ENCODE data around the gene ARSI.

DNA sequence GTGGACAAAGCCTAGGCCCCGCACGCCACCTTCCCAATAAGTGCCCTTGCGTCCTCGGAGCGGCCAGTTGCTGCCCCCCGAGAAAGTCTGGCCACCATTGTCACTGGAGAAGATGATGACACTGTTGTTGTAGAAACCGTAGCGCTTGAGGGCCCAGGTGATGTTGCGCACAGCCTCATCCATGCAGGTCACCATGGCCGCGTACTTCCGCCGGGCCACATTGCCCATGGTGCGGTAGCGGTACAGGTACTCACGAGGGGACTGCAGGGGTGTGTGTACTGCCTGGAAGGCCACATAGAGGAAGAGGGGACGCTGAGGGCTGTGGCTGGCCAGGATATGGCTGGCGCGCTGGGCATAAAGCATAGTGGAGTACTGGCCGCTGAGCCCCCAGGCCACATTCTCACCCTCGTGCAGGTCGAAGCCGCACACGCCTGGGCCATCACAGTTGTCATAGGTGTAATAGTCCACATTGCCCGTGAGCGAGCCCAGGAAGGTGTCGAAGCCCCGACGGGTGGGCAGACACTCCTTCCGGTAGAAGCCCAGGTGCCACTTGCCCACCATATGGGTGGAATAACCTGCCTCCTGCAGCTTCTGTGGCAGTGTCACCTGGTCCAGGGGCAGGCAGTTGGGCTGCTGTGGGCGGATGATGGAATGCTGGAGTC lies 4.6 kb downstream of the ARSI start:
- TF ChIP-seq TAF1 (IDR thresholded peaks at IDR 0.05; ENCODE audit: borderline replicate concordance, low read depth, low read length) = no peak
- no peak for TF ChIP-seq POLR2A (IDR thresholded peaks at IDR 0.05; ENCODE audit: low read depth, low read length)
- no peak for TF ChIP-seq POLR2AphosphoS5 (IDR thresholded peaks at IDR 0.05; ENCODE audit: low read depth, low read length)

All from GM12892 (cell line).